ENCODE measurements around the gene RDH11.
"Not testable (repeated sequence)": the region's sequence is repeated elsewhere in the genome, so short reads cannot be mapped to it uniquely, and the experiment has no call there.

The RDH11 gene

GRCh38 chr14:67703997-67704396, 8.4 kb upstream of the RDH11 start:
- no peak for DNase-seq

DNA sequence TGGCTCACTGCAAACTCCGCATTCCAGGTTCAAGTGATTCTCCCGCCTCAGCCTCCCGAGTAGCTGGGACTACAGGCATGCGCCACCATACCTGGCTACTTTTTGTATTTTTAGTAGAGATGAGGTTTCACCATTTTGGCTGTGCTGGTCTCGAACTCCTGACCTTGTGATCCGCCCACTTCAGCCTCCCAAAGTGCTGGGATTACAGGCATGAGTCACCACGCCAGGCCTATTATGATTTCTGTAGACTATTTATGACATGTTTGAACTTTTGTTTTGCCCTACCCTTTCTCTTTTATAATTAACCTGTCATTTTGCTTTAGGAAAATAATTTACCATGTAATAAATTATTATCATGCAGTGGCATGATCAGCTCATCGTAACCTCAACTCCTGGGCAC, 5.9 kb upstream of the RDH11 start, which contains the start of gene RDH12:
Gene RDH12, plus strand, starts transcription at position 395 of the 400 bp plus-strand sequence. CDS start 20,757 bp downstream, outside the sequence.
- not testable (repeated sequence) for DNase-seq

- no peak for DNase-seq
Measured at GRCh38 chr14:67698179-67698578, 2.6 kb upstream of the RDH11 start.

- no peak for DNase-seq
Measured at GRCh38 chr14:67697006-67697405, 1.4 kb upstream of the RDH11 start.

DNA sequence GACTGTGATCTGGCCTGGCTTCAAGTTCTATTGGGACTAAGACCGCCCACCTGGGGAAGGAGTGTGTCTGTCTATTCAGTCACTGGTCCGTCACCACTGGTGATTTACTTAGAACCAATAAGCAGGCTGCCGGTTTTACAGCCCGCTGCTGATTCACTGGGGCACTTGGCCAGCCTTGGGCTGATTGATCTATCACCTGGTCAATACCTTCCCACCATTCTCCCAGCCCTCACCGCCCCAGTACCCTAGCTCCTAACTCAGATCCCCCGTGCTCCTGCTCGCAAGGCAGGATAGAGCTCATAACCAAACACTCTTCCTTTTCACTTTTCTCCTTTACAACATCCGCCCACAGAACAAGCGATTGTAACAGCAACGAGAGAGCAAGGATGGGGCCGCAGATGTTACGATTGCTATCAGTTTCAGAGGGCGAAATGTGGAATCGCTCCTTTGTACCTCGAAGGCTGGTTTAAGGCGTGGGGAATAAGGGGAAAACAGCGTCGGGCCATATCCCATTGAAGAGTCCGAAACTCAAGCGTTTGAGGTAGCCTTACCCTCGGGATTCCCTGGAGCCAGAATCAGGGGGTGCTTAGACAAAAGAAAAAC, 672 bp downstream of the RDH11 start:
- DNase-seq: peak; percentile 81

DNA sequence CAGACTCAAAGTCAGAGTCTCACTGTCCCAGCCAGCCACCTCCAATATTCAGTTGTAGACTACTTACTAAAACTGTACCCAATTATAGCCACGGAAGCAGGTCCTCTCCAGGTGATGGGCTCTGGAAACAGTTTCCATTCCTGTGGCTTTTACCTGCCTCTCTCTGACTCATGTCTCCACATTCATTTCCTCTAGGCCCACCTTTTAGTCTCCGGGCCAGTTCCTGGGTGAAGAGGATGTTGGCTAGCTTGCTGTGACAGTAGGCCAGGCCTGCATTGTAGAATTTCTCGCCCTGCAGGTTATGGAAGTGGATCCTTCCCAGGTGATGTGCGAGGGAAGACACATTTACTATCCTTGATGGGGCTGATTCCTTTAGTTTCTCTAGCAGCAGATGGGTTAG, 5.6 kb downstream of the RDH11 start:
- no peak for DNase-seq

DNA sequence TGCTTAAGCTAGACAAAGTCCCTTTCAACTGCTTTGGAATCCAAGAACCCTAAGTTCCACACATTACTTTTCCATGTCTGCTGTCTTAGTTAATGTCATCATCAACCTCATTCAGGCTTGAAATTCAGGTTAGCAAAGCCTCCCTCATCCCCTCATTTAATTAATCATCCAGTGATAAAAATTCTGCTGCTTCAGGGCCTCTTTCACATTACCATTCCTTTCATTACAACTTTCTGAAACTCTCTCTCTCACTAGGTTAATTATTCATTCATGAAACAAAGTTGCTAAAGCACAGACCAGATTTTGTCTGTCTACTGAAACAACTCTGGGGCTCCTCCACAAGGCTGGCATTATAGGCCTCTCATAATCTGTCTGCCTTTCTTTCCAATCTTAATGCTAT, 11.7 kb downstream of the RDH11 start:
- no peak for DNase-seq

- no peak for DNase-seq
Measured at GRCh38 chr14:67680941-67681340, 14.6 kb downstream of the RDH11 start.

GRCh38 chr14:67680121-67680602, 15.4 kb downstream of the RDH11 start:
- peak; percentile 20 for DNase-seq

DNA sequence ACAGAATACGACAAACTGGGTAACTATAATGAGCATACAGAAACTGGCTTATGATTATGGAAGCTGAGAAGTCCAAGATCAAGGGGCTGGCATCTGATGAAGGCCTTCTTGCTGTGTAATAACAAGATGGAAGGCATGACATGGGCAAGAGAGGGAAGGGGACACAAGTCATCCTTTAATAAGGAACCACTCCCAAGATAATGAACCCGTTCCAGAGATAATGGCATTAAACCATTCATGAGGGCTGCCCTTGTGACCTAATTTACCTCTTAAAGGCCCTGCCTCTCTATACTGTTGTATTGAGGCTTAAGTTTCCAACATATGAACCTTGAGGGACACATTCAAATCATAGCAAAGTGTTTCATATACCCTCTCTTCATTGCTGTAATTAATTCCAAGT, 16.6 kb downstream of the RDH11 start:
- DNase-seq: no peak

DNA sequence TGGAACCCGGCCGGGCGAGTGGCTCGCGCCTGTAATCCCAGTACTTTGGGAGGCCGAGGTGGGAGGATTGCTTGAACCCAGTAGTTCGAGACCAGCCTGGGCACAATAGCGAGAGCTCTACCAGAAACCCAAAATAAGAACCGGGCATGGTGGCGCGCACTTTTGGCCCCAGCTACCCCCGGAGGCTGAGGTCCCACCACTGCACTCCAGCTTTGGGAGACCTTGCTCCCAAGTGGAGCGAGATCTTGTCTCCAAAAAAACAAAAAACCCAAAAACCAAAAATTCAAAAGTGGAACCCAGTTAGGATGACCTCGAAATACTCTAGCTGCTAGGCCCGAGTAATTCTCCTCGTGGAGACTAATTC, 20.4 kb downstream of the RDH11 start:
- no peak for DNase-seq

DNA sequence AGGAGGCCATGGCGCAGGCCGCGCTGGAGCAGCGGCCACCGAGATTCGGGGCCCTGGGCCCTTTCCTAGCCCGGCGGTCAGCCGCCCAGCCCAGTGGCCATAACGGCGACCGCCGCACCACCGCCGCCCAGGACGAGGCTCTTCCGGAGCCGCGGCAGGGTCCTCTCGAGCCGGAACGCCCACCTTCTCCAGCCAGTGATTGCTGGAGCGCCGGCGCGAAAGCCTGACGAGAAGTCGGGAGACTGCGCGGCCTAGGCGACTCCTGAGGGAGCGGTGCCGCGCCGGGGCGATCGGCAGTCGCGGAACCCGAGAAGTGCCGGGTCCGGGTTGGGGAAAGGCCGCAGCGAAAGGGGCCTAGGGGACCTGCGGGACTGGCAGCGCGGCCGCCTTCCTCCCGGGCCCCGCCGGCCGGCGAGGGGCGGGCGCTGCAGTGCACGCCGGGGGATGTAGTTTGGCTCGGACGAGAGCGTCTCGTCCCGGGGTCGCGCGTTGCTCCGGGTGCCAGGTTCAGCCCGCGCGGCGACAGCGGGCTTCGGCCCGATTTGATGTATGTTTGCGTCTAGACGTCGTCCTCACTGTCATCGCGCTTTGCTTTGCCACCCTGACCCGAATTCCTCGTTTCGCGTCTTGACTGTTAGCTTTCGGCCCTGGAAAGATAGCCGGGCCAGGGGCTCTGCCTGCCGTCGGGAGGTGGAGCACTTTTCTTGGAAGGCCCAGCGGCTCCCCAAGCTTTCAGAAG, 20.9 kb downstream of the RDH11 start, which contains the start of gene VTI1B:
Gene VTI1B, minus strand, starts transcription at position 153 of the 739 bp plus-strand sequence. Its CDS starts 143 bp downstream, at position 10.
- peak; percentile 80 for DNase-seq

GRCh38 chr14:67674139-67674479, 21.5 kb downstream of the RDH11 start:
- peak; percentile 65 for DNase-seq

- DNase-seq: peak; percentile 20
Measured at GRCh38 chr14:67673451-67673850, 22.1 kb downstream of the RDH11 start.

GRCh38 chr14:67668559-67668958, 27.0 kb downstream of the RDH11 start:
- DNase-seq: no peak

DNA sequence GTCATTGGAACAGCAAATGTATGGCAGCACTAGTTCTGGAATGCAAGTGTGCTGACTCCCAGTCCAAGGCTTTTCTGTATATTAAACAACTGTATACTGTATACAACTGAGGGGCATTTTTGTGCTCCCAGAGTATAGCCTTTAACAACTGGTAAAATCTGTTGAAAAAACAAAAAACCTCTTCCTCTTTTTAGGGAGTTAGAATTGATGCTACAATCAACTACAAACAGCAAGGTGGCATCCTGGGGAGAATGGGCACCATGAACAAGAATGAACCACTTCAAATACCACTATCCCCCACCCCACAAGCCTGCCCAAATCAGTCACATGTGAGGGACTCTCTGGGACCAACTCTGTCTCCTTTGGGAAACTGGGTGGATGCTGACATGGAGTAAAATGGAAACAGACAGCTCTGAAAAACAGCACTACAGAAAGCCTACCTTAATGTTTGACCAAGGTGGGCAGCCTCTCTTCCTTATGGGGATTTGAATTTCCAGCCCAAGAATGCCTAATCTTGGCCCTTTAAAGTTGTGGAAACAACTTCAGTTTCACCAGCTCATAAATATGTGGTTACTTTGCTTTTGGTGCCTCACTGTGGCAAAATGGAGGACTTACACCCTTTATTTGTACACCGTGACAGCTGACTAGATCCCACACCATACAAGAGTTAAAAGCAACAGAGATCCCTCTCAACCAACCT, 28.7 kb downstream of the RDH11 start:
- peak; percentile 65 for DNase-seq

DNA sequence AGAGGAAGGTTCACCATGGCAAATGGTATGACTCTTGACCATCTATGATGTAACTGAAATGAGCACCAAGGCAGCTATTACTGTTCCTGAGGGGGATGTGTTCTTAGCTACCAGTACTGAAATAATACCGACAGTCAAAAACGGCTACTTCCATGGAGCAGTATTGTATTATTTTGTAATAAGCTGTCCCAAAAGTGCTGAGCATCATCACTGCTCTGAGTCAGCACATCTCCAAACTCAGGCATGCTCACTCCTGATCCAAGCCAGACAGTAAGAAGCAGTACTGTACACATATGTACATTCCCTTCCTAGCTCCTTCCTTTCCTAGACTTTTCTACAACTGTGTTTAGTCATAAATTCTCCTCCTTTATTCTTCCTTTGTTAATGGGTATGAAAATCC, 29.7 kb downstream of the RDH11 start:
- DNase-seq: peak; percentile 46

GRCh38 chr14:67663633-67664032, 31.9 kb downstream of the RDH11 start:
- DNase-seq: no peak

- DNase-seq: peak; percentile 88
Measured at GRCh38 chr14:67653651-67654280, 41.8 kb downstream of the RDH11 start.

DNA sequence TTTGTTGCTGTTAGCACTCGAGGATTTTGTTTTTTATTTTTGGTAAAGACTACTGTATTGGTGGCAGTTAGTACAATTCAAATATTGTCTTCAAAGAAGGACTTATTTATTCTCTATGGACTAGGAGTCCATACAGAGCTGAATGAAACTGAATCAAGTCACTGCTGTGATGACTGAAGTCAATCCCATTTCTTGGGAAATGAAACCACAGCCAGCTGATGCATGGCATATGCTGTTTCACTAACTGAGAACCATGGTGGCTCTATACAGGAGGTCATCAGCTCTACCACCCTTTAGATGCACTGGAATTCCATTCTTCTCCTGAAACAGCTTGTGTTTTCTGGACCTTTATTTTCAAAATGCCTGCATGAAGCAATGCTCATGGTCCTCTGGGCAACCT, 43.4 kb downstream of the RDH11 start:
- DNase-seq: no peak

- DNase-seq: peak; percentile 70
Measured at GRCh38 chr14:67650694-67651093, 44.9 kb downstream of the RDH11 start.

- no peak for DNase-seq
Measured at GRCh38 chr14:67650151-67650550, 45.4 kb downstream of the RDH11 start.

- DNase-seq: no peak
Measured at GRCh38 chr14:67646131-67646530, 49.4 kb downstream of the RDH11 start.
